ENCODE data around the gene TTC7B. TPM values are rescaled to one million over a fixed set of nuclear protein-coding genes. Genes with fewer than 3 reads are reported as not detected.

TTC7B gene
- total RNA-seq, 4 donors from 2014 or later: 3.3 to 18.1 (median 10.0) TPM

DNA sequence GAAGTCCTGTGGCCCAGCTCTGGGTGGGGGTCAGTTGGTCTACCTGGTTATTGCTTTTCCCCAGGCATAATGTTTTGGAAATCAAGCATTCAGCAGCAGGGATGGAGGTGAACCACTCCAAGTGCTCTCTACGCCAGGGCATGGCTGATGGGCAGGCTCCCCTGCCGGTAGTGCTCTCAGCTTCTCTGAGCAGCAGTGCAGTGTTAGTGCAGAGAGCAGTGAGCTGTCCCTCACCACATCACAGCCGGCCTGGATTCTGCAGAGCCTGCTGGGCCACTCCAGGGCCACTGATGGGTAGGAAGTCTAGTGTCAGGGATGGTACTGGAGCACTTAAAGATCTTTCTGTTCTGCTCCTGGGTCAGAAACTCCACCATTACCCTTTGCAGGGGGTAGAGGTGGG, 268.3 kb downstream of the TTC7B start:
- Histone ChIP-seq H3K4me1 (peaks cover 22 to 44% (median 26%) of the 10 kb centered on the region in 3 donors), H3K9me3 (no peaks in the 10 kb centered on the region), H3K36me3 (no peaks in the 10 kb centered on the region), H3K4me3 (no peak overlapping the region), H3K27ac (no peak overlapping the region), H3K27me3 (no peaks in the 10 kb centered on the region)
- DNase-seq: no peak
- TF ChIP-seq, protein P1, sequence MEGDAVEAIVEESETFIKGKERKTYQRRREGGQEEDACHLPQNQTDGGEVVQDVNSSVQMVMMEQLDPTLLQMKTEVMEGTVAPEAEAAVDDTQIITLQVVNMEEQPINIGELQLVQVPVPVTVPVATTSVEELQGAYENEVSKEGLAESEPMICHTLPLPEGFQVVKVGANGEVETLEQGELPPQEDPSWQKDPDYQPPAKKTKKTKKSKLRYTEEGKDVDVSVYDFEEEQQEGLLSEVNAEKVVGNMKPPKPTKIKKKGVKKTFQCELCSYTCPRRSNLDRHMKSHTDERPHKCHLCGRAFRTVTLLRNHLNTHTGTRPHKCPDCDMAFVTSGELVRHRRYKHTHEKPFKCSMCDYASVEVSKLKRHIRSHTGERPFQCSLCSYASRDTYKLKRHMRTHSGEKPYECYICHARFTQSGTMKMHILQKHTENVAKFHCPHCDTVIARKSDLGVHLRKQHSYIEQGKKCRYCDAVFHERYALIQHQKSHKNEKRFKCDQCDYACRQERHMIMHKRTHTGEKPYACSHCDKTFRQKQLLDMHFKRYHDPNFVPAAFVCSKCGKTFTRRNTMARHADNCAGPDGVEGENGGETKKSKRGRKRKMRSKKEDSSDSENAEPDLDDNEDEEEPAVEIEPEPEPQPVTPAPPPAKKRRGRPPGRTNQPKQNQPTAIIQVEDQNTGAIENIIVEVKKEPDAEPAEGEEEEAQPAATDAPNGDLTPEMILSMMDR (IDR thresholded peaks at IDR 0.05): no peak
- TF ChIP-seq POLR2A (IDR thresholded peaks at IDR 0.05): no peak
- 83% methylated on average over 3 of the region's 3 CpGs; no CpG with 5 or more reads in 1 of the 2 donors for WGBS, 2 donors
- intact Hi-C loops (cut with DNase I): no loop called here

DNA sequence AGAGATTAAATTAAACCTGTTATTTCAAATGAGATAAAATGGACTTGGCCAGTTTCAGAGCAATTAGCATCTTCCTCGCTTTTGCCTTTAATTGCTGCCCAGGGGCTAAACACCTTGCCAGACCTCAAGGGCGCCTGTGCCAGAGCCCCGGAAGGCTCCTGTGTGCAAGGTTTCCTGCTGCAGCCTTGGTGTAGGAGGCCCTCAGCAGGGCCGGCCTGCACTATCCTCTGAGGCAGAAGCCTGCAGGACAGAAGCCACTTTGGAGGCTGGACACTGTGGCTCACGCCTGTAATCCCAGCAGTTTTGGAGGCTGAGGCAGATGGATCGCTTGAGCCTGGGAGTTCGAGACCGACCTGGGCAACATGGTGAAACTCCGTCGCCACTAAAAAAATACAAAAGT, 269.0 kb downstream of the TTC7B start:
- H3K27me3 ChIP-seq: no peaks in the 10 kb centered on the region
- TF ChIP-seq, protein P1 (IDR thresholded peaks at IDR 0.05): no peak
- TF ChIP-seq POLR2A (IDR thresholded peaks at IDR 0.05): no peak
- no peak overlapping the region for H3K4me3 ChIP-seq
- no peaks in the 10 kb centered on the region for H3K36me3 ChIP-seq
- DNase-seq: no peak
- no peaks in the 10 kb centered on the region for H3K9me3 ChIP-seq
- H3K27ac ChIP-seq: no peak overlapping the region
- peaks cover 22 to 41% (median 26%) of the 10 kb centered on the region in 3 donors for H3K4me1 ChIP-seq
- WGBS, 2 donors: 76 to 80% methylated on average over 6 to 9 of the region's 10 CpGs
- intact Hi-C loops (cut with DNase I): no loop called here

DNA sequence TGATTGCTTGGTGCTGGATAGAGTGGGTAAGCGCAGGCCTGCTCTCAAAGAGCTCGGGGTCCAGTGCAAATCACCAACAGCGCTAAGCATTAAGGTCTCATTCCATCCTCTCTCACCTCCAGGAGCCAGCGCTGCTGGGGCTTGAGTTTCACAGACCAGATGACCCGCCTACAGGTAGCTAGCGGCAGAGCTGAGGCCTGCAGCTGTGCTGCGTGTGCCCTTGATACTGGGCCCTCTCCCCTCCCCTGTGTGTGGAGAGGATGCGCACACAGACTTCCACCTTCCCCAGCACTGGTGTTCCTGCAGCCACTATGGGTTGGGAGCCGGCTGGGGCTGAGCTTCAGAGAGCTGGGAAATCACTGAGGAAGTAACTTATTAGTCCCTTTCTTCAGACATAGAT, 269.5 kb downstream of the TTC7B start:
- WGBS, 2 donors: 66 to 78% methylated on average over 5 to 6 of the region's 9 CpGs
- intact Hi-C loops (cut with DNase I): no loop called here
- Histone ChIP-seq H3K36me3 (no peaks in the 10 kb centered on the region), H3K27me3 (no peaks in the 10 kb centered on the region), H3K27ac (peak overlapping the region in 1 of 4 donors; percentile 57), H3K4me1 (peaks cover 21 to 36% (median 22%) of the 10 kb centered on the region in 3 donors), H3K4me3 (no peak overlapping the region), H3K9me3 (no peaks in the 10 kb centered on the region)
- DNase-seq: no peak
- TF ChIP-seq, protein P1 (IDR thresholded peaks at IDR 0.05): no peak
- no peak for TF ChIP-seq POLR2A (IDR thresholded peaks at IDR 0.05)

DNA sequence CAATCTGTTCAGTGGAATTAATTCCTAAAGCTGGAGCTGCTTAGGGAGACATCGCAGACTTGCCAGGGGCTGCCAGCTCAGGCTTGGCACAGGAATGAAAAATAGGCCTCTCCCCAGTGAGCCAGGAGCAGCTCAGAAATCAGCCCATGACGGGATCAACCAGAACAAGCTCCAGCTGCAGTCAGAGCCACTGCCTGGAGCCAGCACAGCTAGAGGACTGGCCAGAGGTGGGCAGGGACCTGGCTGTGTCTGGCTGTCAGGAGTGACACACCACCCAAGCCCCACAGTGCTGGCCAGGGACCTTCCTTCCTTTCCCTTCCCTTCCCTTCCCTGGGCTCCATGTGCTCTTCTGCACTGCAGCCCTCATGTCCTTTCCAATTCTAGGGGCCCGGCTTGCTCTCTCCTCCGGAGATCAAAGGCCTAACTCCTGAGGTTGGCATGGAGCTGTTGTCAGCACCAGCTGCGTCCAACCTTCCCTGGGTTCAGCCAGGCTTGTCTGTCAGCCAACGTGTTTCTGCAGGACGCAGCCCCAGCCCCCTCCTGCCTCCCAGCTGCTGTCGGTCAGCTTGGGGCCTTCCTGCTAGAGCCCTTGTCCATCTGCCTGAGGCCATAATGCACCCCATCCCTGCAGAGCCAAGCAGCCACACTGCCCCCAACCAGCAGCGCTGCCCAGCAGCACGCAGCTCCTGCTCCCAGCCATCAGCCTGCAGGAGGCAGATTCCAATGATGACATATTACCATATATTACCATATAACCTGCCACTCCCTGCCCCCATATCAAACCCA, 270.1 kb downstream of the TTC7B start:
- H3K27ac ChIP-seq: peak overlapping the region; percentile 28 to 57 (median 48)
- intact Hi-C loops (cut with DNase I): no loop called here
- no peak overlapping the region for H3K4me3 ChIP-seq
- no peaks in the 10 kb centered on the region for H3K9me3 ChIP-seq
- H3K27me3 ChIP-seq: no peaks in the 10 kb centered on the region
- 35 to 38% methylated on average over 6 to 8 of the region's 10 CpGs for WGBS, 2 donors
- peaks cover 15 to 30% (median 16%) of the 10 kb centered on the region in 3 donors for H3K4me1 ChIP-seq
- DNase-seq: no peak
- TF ChIP-seq, protein P1 (IDR thresholded peaks at IDR 0.05): no peak
- TF ChIP-seq POLR2A (IDR thresholded peaks at IDR 0.05): no peak
- H3K36me3 ChIP-seq: no peaks in the 10 kb centered on the region

DNA sequence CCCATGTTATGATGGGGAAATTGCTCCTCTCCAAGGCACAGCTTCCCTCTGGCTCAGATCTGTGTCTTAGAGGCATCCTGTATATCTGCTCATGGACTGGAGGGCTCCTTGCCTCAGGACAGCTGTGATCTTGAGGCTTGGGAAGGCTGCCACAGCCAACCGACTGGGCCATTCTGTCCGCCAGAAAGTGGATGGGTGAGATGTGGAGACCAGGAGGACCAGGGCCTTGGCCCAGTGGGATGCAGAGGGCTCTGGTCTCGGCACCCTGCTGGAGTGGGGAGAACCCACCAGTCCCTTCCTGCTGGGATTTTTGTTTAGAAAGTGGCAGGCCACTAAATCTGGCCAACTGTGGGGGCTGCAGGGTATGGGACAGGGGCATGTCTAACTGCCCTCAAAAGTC, 270.8 kb downstream of the TTC7B start:
- intact Hi-C loops (cut with DNase I): no loop called here
- Histone ChIP-seq H3K27ac (peak overlapping the region in 3 of 4 donors; percentile 28 to 57 (median 39)), H3K4me1 (peaks cover 12 to 23% (median 16%) of the 10 kb centered on the region in 3 donors), H3K36me3 (no peaks in the 10 kb centered on the region), H3K9me3 (no peaks in the 10 kb centered on the region), H3K27me3 (no peaks in the 10 kb centered on the region), H3K4me3 (no peak overlapping the region)
- DNase-seq: no peak
- no peak for TF ChIP-seq POLR2A (IDR thresholded peaks at IDR 0.05)
- TF ChIP-seq, protein P1 (IDR thresholded peaks at IDR 0.05): no peak
- 81% methylated on average over 3 of the region's 3 CpGs; no CpG with 5 or more reads in 1 of the 2 donors for WGBS, 2 donors

All from esophagus squamous epithelium (tissue), 5 donors.